ENCODE results near the gene ZBTB1. TPM values are rescaled to one million over a fixed set of nuclear protein-coding genes. Genes with fewer than 3 reads are reported as not detected.
A peak's percentile ranks its signal among the peaks of the same experiment; 100 is the strongest.

Gene ZBTB1
- total and polyA plus RNA-seq, 3 donors from 2014 or later = 20.8 to 34.7 (median 33.2) TPM

GRCh38 chr14:64463873-64464272, 40.7 kb upstream of the ZBTB1 start:
- intact Hi-C loops (cut with DNase I; ENCODE audit: low total_unique reads) = no loop called here
- H3K27ac ChIP-seq = no peak overlapping the region
- no peak for DNase-seq
- no peaks in the 10 kb centered on the region for H3K27me3 ChIP-seq
- WGBS, 2 donors = 84 to 93% methylated on average over 6 of the region's 6 CpGs
- TF ChIP-seq POLR2A (IDR thresholded peaks at IDR 0.05) (no peak), CTCF (IDR thresholded peaks at IDR 0.05) (no peak)
- H3K9me3 ChIP-seq = no peaks in the 10 kb centered on the region
- H3K36me3 ChIP-seq (ENCODE audit: low read depth, missing control alignments) = no peaks in the 10 kb centered on the region
- H3K4me1 ChIP-seq = no peaks in the 10 kb centered on the region
- no peak overlapping the region for H3K4me3 ChIP-seq

GRCh38 chr14:64464651-64465050, 39.9 kb upstream of the ZBTB1 start:
- Histone ChIP-seq H3K9me3 (no peaks in the 10 kb centered on the region), H3K4me1 (no peaks in the 10 kb centered on the region), H3K27me3 (no peaks in the 10 kb centered on the region), H3K4me3 (peak overlapping the region; percentile 73), H3K36me3 (ENCODE audit: low read depth, missing control alignments) (no peaks in the 10 kb centered on the region), H3K27ac (no peak overlapping the region)
- no peak for DNase-seq
- 30 to 33% methylated on average over 6 of the region's 6 CpGs for WGBS, 2 donors
- intact Hi-C loops (cut with DNase I; ENCODE audit: low total_unique reads) = no loop called here
- TF ChIP-seq CTCF (IDR thresholded peaks at IDR 0.05) = no peak
- TF ChIP-seq POLR2A (IDR thresholded peaks at IDR 0.05) = no peak

GRCh38 chr14:64465191-64465822, 39.3 kb upstream of the ZBTB1 start, which contains the start of gene AKAP5:
TSS of gene AKAP5 (plus strand) at chr14:64465499. CDS start at chr14:64468395, 2,896 bp downstream.
- WGBS, 2 donors = 0 to 1% methylated on average over 20 to 22 of the region's 74 CpGs

GRCh38 chr14:64465831-64466554, 38.6 kb upstream of the ZBTB1 start:
- H3K4me1 ChIP-seq = no peaks in the 10 kb centered on the region
- H3K27ac ChIP-seq = no peak overlapping the region
- peak; percentile 29 for DNase-seq
- TF ChIP-seq CTCF (IDR thresholded peaks at IDR 0.05) (no peak), POLR2A (IDR thresholded peaks at IDR 0.05) (no peak)
- intact Hi-C loops (cut with DNase I; ENCODE audit: low total_unique reads) = no loop called here
- no peaks in the 10 kb centered on the region for H3K9me3 ChIP-seq
- peak overlapping the region; percentile 73 for H3K4me3 ChIP-seq
- WGBS, 2 donors = 7 to 8% methylated on average over 15 of the region's 15 CpGs
- no peaks in the 10 kb centered on the region for H3K27me3 ChIP-seq
- no peaks in the 10 kb centered on the region for H3K36me3 ChIP-seq (ENCODE audit: low read depth, missing control alignments)

More at GRCh38 chr14:64465191-64465822, 39.3 kb upstream of the ZBTB1 start, which contains the start of gene AKAP5:
- no peaks in the 10 kb centered on the region for H3K36me3 ChIP-seq (ENCODE audit: low read depth, missing control alignments)
- H3K9me3 ChIP-seq = no peaks in the 10 kb centered on the region
- no peak within 1 kb of the TSS for H3K27ac ChIP-seq
- peak; percentile 51 for DNase-seq
- peak within 1 kb of the TSS; percentile 73 for H3K4me3 ChIP-seq
- TF ChIP-seq CTCF (IDR thresholded peaks at IDR 0.05) = no peak
- no peak for TF ChIP-seq POLR2A (IDR thresholded peaks at IDR 0.05)
- no peaks in the 10 kb centered on the region for H3K4me1 ChIP-seq
- H3K27me3 ChIP-seq = no peaks in the 10 kb centered on the region
- intact Hi-C loops (cut with DNase I; ENCODE audit: low total_unique reads) = no loop called here

All from testis (tissue), 3 donors.